ENCODE data around the gene MAK. TPM values are rescaled to one million over a fixed set of nuclear protein-coding genes. Genes with fewer than 3 reads are reported as not detected.
A peak's percentile ranks its signal among the peaks of the same experiment; 100 is the strongest.

MAK gene
- total and polyA plus RNA-seq, 2 of the 13 experiments (the other 11 are each of a cell fraction or from before 2014, with no cell fraction given) = 0.04 TPM; not detected in 1

DNA sequence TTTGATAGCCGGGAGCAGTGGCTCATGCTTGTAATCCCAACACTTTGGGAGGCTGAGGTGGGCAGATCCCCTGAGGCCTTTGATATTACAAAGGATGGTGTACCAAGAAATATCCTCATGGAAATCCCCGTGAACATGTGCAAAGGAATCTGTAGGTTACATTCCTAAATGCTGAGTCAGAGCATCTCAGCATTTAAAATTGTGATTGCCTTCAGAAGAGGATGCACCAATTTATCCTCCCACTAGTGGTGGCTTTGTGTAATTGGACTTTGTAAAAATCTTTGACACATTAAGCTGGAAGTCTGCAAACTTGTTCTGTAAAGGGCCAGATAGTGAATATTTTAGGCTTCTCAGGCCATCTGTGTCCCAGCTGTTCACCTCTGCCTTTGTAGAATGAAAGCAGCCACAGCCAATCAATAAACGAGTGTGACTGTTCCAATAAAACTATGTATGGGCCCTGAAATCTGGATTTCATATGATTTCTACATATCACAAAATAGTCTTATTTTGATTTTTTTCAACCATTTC lies 79.0 kb downstream of the MAK start:
- Histone ChIP-seq H3K9ac (ENCODE audit: insufficient read depth, low read depth, low read length) (no peak overlapping the region), H3K9me3 (ENCODE audit: low read length) (no peaks in the 10 kb centered on the region), H3K36me3 (replicated peaks in 1 of 2; ENCODE audit: control insufficient read depth in 1 of 2, insufficient read depth in 2 of 2, low read length in 2 of 2) (peaks cover 14 to 55% of the 10 kb centered on the region in 2 experiments), H3K27me3 (ENCODE audit: control insufficient read depth in 1 of 2, insufficient read depth in 2 of 2, low read length in 2 of 2) (no peaks in the 10 kb centered on the region), H3K79me2 (ENCODE audit: insufficient read depth, low read length) (peaks cover 4% of the 10 kb centered on the region), H3K4me3 (replicated peaks in 1 of 3; ENCODE audit: insufficient read depth in 1 of 3, low read depth in 2 of 3, low read length in 3 of 3) (no peak overlapping the region), H3K4me2 (ENCODE audit: low read depth, low read length) (no peak overlapping the region), H3K4me1 (ENCODE audit: insufficient read depth, low read length) (peaks cover 26% of the 10 kb centered on the region), H2AFZ (ENCODE audit: low read length) (no peak overlapping the region), H4K20me1 (ENCODE audit: insufficient read depth, low read length) (no peaks in the 10 kb centered on the region), H3K27ac (ENCODE audit: extremely low read length, insufficient read depth, low read length) (peak overlapping the region; percentile 5)
- BruUV-seq (replicated peaks) = no TSS peak
- peak; percentile 88 for ATAC-seq
- ChIA-PET POLR2A (interaction anchor here (1.0 to 4.4 kb wide), 4 partner anchors 12 to 65 kb away, joined by 4 to 27 read pairs (median 7); partner anchors contain the start of genes C6orf52, PAK1IP1, TMEM14B and TMEM14C), CTCF (ENCODE audit: low intra/inter-chr PET ratio, low total read pairs) (interaction anchor here (1.2 kb wide), 1 partner anchor 281 kb away, joined by 7 read pairs; no protein-coding TSS in a partner anchor)
- intact Hi-C loops (cut with micrococcal nuclease; ENCODE audit: unreplicated experiment) = loop anchor here (1.0 kb wide), 2 partner anchors 36 to 281 kb away; partner anchors contain the start of gene TMEM14C
- FAIRE-seq = peak; percentile 63
- peak; percentile 88 for DNase-seq (ENCODE audit: low spot score)
- in situ Hi-C loops (cut with HindIII; ENCODE audit: extremely low pct_ligation_motif_present, low pct_unique_long_range_greater_than_20kb) = no loop called here
- WGBS (ENCODE audit: low lambda C conversion rate) = 69% methylated on average over 3 of the region's 3 CpGs
- TF ChIP-seq ZNF572 (CRISPR knock-in tag; IDR thresholded peaks at IDR 0.05) (no peak), TBL1XR1 (IDR thresholded peaks at IDR 0.05; ENCODE audit: borderline replicate concordance, low read length, partially characterized antibody) (no peak), ZBTB38 (CRISPR knock-in tag; IDR thresholded peaks at IDR 0.05) (no peak), DMAP1 (CRISPR knock-in tag; IDR thresholded peaks at IDR 0.05) (no peak), ZNF136 (CRISPR knock-in tag; IDR thresholded peaks at IDR 0.05; ENCODE audit: low read depth) (no peak), SIX4 (CRISPR knock-in tag; IDR thresholded peaks at IDR 0.05) (no peak), ZNF839 (CRISPR knock-in tag; IDR thresholded peaks at IDR 0.05; ENCODE audit: borderline replicate concordance) (no peak), ZNF331 (CRISPR knock-in tag; IDR thresholded peaks at IDR 0.05) (no peak), IRF2 (CRISPR knock-in tag; IDR thresholded peaks at IDR 0.05) (no peak), SMC3 (IDR thresholded peaks at IDR 0.05; ENCODE audit: low read length) (peak; percentile 66; the same call in 1 of the 2 replicates), TCF7 (IDR thresholded peaks at IDR 0.05; ENCODE audit: low read depth) (no peak), SP140L (CRISPR knock-in tag; IDR thresholded peaks at IDR 0.05; ENCODE audit: borderline replicate concordance) (no peak), ZNF317 (CRISPR knock-in tag; IDR thresholded peaks at IDR 0.05) (no peak), ZNF747 (CRISPR knock-in tag; IDR thresholded peaks at IDR 0.05; ENCODE audit: borderline replicate concordance) (no peak), ZNF432 (CRISPR knock-in tag; IDR thresholded peaks at IDR 0.05; ENCODE audit: borderline replicate concordance) (no peak), TBX2 (CRISPR knock-in tag; IDR thresholded peaks at IDR 0.05; ENCODE audit: borderline replicate concordance) (no peak), SMYD3 (CRISPR knock-in tag; IDR thresholded peaks at IDR 0.05) (no peak)
- TF ChIP-seq, protein P1, sequence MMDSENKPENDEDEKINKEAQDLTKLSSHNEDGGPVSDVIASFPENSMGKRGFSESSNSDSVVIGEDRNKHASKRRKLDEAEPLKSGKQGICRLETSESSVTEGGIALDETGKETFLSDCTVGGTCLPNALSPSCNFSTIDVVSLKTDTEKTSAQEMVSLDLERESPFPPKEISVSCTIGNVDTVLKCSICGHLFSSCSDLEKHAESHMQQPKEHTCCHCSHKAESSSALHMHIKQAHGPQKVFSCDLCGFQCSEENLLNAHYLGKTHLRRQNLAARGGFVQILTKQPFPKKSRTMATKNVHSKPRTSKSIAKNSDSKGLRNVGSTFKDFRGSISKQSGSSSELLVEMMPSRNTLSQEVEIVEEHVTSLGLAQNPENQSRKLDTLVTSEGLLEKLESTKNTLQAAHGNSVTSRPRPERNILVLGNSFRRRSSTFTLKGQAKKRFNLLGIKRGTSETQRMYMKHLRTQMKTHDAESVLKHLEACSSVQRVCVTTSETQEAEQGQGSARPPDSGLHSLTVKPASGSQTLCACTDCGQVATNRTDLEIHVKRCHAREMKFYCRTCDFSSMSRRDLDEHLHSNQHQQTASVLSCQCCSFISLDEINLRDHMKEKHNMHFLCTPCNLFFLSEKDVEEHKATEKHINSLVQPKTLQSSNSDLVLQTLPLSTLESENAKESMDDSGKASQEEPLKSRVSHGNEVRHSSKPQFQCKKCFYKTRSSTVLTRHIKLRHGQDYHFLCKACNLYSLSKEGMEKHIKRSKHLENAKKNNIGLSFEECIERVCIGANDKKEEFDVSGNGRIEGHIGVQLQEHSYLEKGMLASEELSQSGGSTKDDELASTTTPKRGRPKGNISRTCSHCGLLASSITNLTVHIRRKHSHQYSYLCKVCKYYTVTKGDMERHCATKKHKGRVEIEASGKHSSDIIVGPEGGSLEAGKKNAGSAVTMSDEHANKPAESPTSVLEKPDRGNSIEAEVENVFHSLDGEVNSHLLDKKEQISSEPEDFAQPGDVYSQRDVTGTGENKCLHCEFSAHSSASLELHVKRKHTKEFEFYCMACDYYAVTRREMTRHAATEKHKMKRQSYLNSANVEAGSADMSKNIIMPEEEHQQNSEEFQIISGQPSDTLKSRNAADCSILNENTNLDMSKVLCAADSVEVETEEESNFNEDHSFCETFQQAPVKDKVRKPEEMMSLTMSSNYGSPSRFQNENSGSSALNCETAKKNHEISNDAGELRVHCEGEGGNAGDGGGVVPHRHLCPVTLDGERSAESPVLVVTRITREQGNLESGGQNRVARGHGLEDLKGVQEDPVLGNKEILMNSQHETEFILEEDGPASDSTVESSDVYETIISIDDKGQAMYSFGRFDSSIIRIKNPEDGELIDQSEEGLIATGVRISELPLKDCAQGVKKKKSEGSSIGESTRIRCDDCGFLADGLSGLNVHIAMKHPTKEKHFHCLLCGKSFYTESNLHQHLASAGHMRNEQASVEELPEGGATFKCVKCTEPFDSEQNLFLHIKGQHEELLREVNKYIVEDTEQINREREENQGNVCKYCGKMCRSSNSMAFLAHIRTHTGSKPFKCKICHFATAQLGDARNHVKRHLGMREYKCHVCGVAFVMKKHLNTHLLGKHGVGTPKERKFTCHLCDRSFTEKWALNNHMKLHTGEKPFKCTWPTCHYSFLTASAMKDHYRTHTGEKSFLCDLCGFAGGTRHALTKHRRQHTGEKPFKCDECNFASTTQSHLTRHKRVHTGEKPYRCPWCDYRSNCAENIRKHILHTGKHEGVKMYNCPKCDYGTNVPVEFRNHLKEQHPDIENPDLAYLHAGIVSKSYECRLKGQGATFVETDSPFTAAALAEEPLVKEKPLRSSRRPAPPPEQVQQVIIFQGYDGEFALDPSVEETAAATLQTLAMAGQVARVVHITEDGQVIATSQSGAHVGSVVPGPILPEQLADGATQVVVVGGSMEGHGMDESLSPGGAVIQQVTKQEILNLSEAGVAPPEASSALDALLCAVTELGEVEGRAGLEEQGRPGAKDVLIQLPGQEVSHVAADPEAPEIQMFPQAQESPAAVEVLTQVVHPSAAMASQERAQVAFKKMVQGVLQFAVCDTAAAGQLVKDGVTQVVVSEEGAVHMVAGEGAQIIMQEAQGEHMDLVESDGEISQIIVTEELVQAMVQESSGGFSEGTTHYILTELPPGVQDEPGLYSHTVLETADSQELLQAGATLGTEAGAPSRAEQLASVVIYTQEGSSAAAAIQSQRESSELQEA (CRISPR knock-in tag; IDR thresholded peaks at IDR 0.05; ENCODE audit: not compliant biosample characterization) = no peak
- TF ChIP-seq, protein P2, sequence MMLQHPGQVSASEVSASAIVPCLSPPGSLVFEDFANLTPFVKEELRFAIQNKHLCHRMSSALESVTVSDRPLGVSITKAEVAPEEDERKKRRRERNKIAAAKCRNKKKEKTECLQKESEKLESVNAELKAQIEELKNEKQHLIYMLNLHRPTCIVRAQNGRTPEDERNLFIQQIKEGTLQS (CRISPR knock-in tag; IDR thresholded peaks at IDR 0.05) = peak; percentile 84
